ENCODE results near the gene PIF1. TPM values are rescaled to one million over a fixed set of nuclear protein-coding genes. Genes with fewer than 3 reads are reported as not detected.
"Not testable (repeated sequence)": the region's sequence is repeated elsewhere in the genome, so short reads cannot be mapped to it uniquely, and the experiment has no call there.

The PIF1 gene
- total RNA-seq, 1 donor = 6.2 TPM

DNA sequence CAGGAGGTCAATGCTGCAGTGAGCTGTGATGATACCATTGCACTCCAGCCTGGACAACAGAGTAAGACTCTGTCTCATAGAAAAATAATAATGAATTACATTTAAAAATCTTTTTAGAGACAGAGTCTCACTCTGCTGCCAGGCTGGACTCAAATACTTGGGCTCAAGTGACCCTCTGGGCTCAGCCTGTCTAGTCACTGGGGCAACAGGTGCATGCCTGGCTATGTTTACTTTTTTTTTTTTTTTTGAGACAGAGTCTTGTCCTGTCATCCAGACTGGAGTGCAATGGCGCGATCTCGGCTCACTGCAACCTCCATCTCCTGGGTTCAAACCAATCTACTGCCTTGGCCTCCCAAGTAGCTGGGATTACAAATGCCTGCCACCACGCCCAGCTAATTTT lies 8.2 kb upstream of the PIF1 start:
- Histone ChIP-seq H2AFZ (ENCODE audit: low read length) (no peak overlapping the region), H3K27me3 (ENCODE audit: insufficient read depth, low read length) (no peaks in the 10 kb centered on the region), H3K79me2 (ENCODE audit: insufficient read depth, low read length) (no peaks in the 10 kb centered on the region), H3K9me3 (ENCODE audit: low read depth, low read length) (no peaks in the 10 kb centered on the region), H3K27ac (ENCODE audit: low read depth, low read length) (no peak overlapping the region), H4K20me1 (ENCODE audit: insufficient read depth, low read length) (no peaks in the 10 kb centered on the region), H3K4me1 (ENCODE audit: insufficient read depth, low read length) (no peaks in the 10 kb centered on the region), H3K36me3 (ENCODE audit: insufficient read depth, low read length) (no peaks in the 10 kb centered on the region), H3K4me3 (ENCODE audit: insufficient read depth, low read length) (no peak overlapping the region), H3K4me2 (ENCODE audit: insufficient read depth, low read length) (no peak overlapping the region)
- TF ChIP-seq, protein P1, sequence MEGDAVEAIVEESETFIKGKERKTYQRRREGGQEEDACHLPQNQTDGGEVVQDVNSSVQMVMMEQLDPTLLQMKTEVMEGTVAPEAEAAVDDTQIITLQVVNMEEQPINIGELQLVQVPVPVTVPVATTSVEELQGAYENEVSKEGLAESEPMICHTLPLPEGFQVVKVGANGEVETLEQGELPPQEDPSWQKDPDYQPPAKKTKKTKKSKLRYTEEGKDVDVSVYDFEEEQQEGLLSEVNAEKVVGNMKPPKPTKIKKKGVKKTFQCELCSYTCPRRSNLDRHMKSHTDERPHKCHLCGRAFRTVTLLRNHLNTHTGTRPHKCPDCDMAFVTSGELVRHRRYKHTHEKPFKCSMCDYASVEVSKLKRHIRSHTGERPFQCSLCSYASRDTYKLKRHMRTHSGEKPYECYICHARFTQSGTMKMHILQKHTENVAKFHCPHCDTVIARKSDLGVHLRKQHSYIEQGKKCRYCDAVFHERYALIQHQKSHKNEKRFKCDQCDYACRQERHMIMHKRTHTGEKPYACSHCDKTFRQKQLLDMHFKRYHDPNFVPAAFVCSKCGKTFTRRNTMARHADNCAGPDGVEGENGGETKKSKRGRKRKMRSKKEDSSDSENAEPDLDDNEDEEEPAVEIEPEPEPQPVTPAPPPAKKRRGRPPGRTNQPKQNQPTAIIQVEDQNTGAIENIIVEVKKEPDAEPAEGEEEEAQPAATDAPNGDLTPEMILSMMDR (IDR thresholded peaks at IDR 0.05; ENCODE audit: extremely low read depth, low read depth, low read length) = no peak
- no peak for DNase-seq (ENCODE audit: insufficient read length, low spot score, missing footprints)

DNA sequence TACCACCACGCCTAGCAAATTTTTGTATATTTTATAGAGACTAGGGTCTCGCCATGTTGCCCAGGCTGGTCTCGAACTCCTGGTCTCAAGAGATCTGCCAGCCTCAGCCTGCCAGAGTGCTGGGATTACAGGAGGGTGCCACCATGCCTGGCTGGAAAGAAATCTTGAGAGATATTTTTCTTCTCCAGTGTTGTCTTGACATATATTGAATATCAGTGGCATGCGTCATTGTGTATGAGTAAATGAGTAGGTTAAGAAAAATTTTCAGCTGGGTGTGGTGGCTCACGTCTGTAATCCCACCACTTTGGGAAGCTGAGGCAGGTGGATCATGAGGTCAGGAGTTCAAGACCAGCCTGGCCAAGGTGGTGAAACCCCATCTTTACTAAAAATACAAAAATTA lies 3.5 kb upstream of the PIF1 start:
- Histone ChIP-seq H3K4me2 (ENCODE audit: insufficient read depth, low read length) (no peak overlapping the region), H3K27ac (ENCODE audit: low read depth, low read length) (no peak overlapping the region), H2AFZ (ENCODE audit: low read length) (no peak overlapping the region), H3K4me3 (ENCODE audit: insufficient read depth, low read length) (no peak overlapping the region), H3K79me2 (ENCODE audit: insufficient read depth, low read length) (peaks cover 5% of the 10 kb centered on the region), H3K4me1 (ENCODE audit: insufficient read depth, low read length) (peaks cover 19% of the 10 kb centered on the region), H3K27me3 (ENCODE audit: insufficient read depth, low read length) (no peaks in the 10 kb centered on the region), H3K36me3 (ENCODE audit: insufficient read depth, low read length) (no peaks in the 10 kb centered on the region), H4K20me1 (ENCODE audit: insufficient read depth, low read length) (no peaks in the 10 kb centered on the region), H3K9me3 (ENCODE audit: low read depth, low read length) (no peaks in the 10 kb centered on the region)
- TF ChIP-seq, protein P1 (IDR thresholded peaks at IDR 0.05; ENCODE audit: extremely low read depth, low read depth, low read length) = no peak
- DNase-seq (ENCODE audit: insufficient read length, low spot score, missing footprints) = no peak

GRCh38 chr15:64824929-64825430 lies 467 bp downstream of the PIF1 start:
- no peak for DNase-seq (ENCODE audit: insufficient read length, low spot score, missing footprints)

GRCh38 chr15:64816452-64816851 lies 9.0 kb downstream of the PIF1 start:
- peak; percentile 29 for DNase-seq (ENCODE audit: insufficient read length, low spot score, missing footprints)
- Histone ChIP-seq H4K20me1 (ENCODE audit: insufficient read depth, low read length) (no peaks in the 10 kb centered on the region), H3K36me3 (ENCODE audit: insufficient read depth, low read length) (peaks cover 31% of the 10 kb centered on the region), H3K4me1 (ENCODE audit: insufficient read depth, low read length) (no peaks in the 10 kb centered on the region), H3K79me2 (ENCODE audit: insufficient read depth, low read length) (no peaks in the 10 kb centered on the region), H3K4me2 (ENCODE audit: insufficient read depth, low read length) (no peak overlapping the region), H3K4me3 (ENCODE audit: insufficient read depth, low read length) (no peak overlapping the region), H3K9me3 (ENCODE audit: low read depth, low read length) (no peaks in the 10 kb centered on the region), H2AFZ (ENCODE audit: low read length) (no peak overlapping the region), H3K27me3 (ENCODE audit: insufficient read depth, low read length) (no peaks in the 10 kb centered on the region), H3K27ac (ENCODE audit: low read depth, low read length) (no peak overlapping the region)
- TF ChIP-seq, protein P1 (IDR thresholded peaks at IDR 0.05; ENCODE audit: extremely low read depth, low read depth, low read length) = no peak

More at GRCh38 chr15:64824929-64825430, 467 bp downstream of the PIF1 start:
- Histone ChIP-seq H3K4me1 (ENCODE audit: insufficient read depth, low read length) (peaks cover 22% of the 10 kb centered on the region), H3K4me2 (ENCODE audit: insufficient read depth, low read length) (peak overlapping the region; percentile 100), H3K27me3 (ENCODE audit: insufficient read depth, low read length) (no peaks in the 10 kb centered on the region), H4K20me1 (ENCODE audit: insufficient read depth, low read length) (no peaks in the 10 kb centered on the region), H3K79me2 (ENCODE audit: insufficient read depth, low read length) (peaks cover 15% of the 10 kb centered on the region), H3K36me3 (ENCODE audit: insufficient read depth, low read length) (peaks cover 8% of the 10 kb centered on the region), H3K9me3 (ENCODE audit: low read depth, low read length) (no peaks in the 10 kb centered on the region), H3K4me3 (ENCODE audit: insufficient read depth, low read length) (peak overlapping the region; percentile 75), H3K27ac (ENCODE audit: low read depth, low read length) (peak overlapping the region; percentile 26), H2AFZ (ENCODE audit: low read length) (peak overlapping the region; percentile 38)
- TF ChIP-seq, protein P1 (IDR thresholded peaks at IDR 0.05; ENCODE audit: extremely low read depth, low read depth, low read length) = no peak

- not testable (repeated sequence) for H3K27me3 ChIP-seq (ENCODE audit: insufficient read depth, low read length); H3K9me3 ChIP-seq (ENCODE audit: low read depth, low read length); H3K79me2 ChIP-seq (ENCODE audit: insufficient read depth, low read length); H3K4me1 ChIP-seq (ENCODE audit: insufficient read depth, low read length); H4K20me1 ChIP-seq (ENCODE audit: insufficient read depth, low read length); H3K27ac ChIP-seq (ENCODE audit: low read depth, low read length); H3K4me2 ChIP-seq (ENCODE audit: insufficient read depth, low read length); H2AFZ ChIP-seq (ENCODE audit: low read length); H3K4me3 ChIP-seq (ENCODE audit: insufficient read depth, low read length)
- DNase-seq (ENCODE audit: insufficient read length, low spot score, missing footprints) = peak; percentile 41
- H3K36me3 ChIP-seq (ENCODE audit: insufficient read depth, low read length) = peaks cover 23% of the 10 kb centered on the region
Measured at GRCh38 chr15:64814965-64815364, 10.5 kb downstream of the PIF1 start.

- H3K36me3 ChIP-seq (ENCODE audit: insufficient read depth, low read length) = peaks cover 21% of the 10 kb centered on the region
- not testable (repeated sequence) for H3K4me1 ChIP-seq (ENCODE audit: insufficient read depth, low read length); H3K27ac ChIP-seq (ENCODE audit: low read depth, low read length); H2AFZ ChIP-seq (ENCODE audit: low read length); H3K4me2 ChIP-seq (ENCODE audit: insufficient read depth, low read length); H3K4me3 ChIP-seq (ENCODE audit: insufficient read depth, low read length); DNase-seq (ENCODE audit: insufficient read length, low spot score, missing footprints); H4K20me1 ChIP-seq (ENCODE audit: insufficient read depth, low read length); H3K27me3 ChIP-seq (ENCODE audit: insufficient read depth, low read length); H3K79me2 ChIP-seq (ENCODE audit: insufficient read depth, low read length); H3K9me3 ChIP-seq (ENCODE audit: low read depth, low read length)
Measured at GRCh38 chr15:64814283-64814682, 11.2 kb downstream of the PIF1 start.

Data from osteoblast (primary cell).